A549 (cell line): ENCODE results near the gene UACA.

ENCODE experiments used
- BHLHE40 ChIP-seq: IDR thresholded peaks from 2 replicates; pipeline ENCODE4 v1.6.1; 2012; ENCODE audit warnings: low read depth, low read length, inconsistent platforms
- CTCF ChIP-seq: fragments of >200 bp; sonication (Bioruptor Twin); formaldehyde crosslinking; IDR thresholded peaks from 3 replicates; pipeline ENCODE4 v1.5.1; 2016
- E2F6 ChIP-seq: IDR thresholded peaks from 2 replicates; pipeline ENCODE4 v1.6.1; 2012; ENCODE audit warnings: low read depth, borderline replicate concordance
- EP300 ChIP-seq, 2 experiments: fragments of >200 bp; sonication (Bioruptor Twin); formaldehyde crosslinking; IDR thresholded peaks; 2 replicates in 1 of 2; 3 replicates in 1 of 2; pipeline ENCODE4 v1.6.1; 2016 to 2017
- HES2 ChIP-seq: fragments of >200 bp; sonication (Bioruptor Twin); formaldehyde crosslinking; IDR thresholded peaks from 2 replicates; pipeline ENCODE4 v1.6.1; 2016
- JUN ChIP-seq, 2 experiments: fragments of >200 bp; sonication (Bioruptor Twin); formaldehyde crosslinking; IDR thresholded peaks; 2 replicates in 1 of 2; 3 replicates in 1 of 2; pipeline ENCODE4 v1.6.1; 2016 to 2017
- PHF8 ChIP-seq: fragments of 200-600 bp; sonication (generic); IDR thresholded peaks from 2 replicates; pipeline ENCODE4 v1.6.1; 2016; ENCODE audit warnings: low read depth, mild to moderate bottlenecking, antibody characterized with exemption, moderate library complexity, borderline replicate concordance
- POLR2A ChIP-seq: IDR thresholded peaks from 2 replicates; pipeline ENCODE4 v1.6.1; 2012; ENCODE audit warnings: mild to moderate bottlenecking, low read length
- RCOR1 ChIP-seq: fragments of 150-350 bp; IDR thresholded peaks from 2 replicates; pipeline ENCODE4 v1.6.1; 2014; ENCODE audit warnings: antibody characterized with exemption, low read length, low read depth
- REST ChIP-seq: fragments of 200-600 bp; sonication (generic); IDR thresholded peaks from 2 replicates; pipeline ENCODE4 v1.6.1; 2016; ENCODE audit warnings: antibody characterized with exemption, mild to moderate bottlenecking, moderate library complexity

- TF ChIP-seq CTCF (no peak), POLR2A (no peak), BHLHE40 (no peak), PHF8 (no peak), REST (no peak), EP300 (IDR thresholded peaks at IDR 0.05) (no peak), RCOR1 (no peak), JUN (IDR thresholded peaks at IDR 0.05) (no peak), E2F6 (no peak), HES2 (no peak)
These were observed 94.3 kb downstream of the UACA start for GRCh38 chr15:70669006-70669602.
